OCI-LY7 (cell line): ENCODE data around the gene CLSTN1.

Experiments used
- EZH2phosphoT487 ChIP-seq: fragments of 200-600 bp; sonication (generic); IDR thresholded peaks from 2 replicates; pipeline ENCODE4 v1.6.1; 2018; ENCODE audit warnings: low read depth, borderline replicate concordance, mild to moderate bottlenecking, mixed run types, antibody characterized with exemption, low read length, moderate library complexity, mixed read lengths
- TF ChIP-seq, protein P1 (sequence below): fragments of 200-600 bp; sonication (generic); conservative IDR thresholded peaks from 2 replicates; pipeline ENCODE4 v1.5.1; 2014; ENCODE audit warnings: mild to moderate bottlenecking, antibody characterized with exemption, low read length, moderate library complexity, mixed read lengths

- TF ChIP-seq, protein P1, sequence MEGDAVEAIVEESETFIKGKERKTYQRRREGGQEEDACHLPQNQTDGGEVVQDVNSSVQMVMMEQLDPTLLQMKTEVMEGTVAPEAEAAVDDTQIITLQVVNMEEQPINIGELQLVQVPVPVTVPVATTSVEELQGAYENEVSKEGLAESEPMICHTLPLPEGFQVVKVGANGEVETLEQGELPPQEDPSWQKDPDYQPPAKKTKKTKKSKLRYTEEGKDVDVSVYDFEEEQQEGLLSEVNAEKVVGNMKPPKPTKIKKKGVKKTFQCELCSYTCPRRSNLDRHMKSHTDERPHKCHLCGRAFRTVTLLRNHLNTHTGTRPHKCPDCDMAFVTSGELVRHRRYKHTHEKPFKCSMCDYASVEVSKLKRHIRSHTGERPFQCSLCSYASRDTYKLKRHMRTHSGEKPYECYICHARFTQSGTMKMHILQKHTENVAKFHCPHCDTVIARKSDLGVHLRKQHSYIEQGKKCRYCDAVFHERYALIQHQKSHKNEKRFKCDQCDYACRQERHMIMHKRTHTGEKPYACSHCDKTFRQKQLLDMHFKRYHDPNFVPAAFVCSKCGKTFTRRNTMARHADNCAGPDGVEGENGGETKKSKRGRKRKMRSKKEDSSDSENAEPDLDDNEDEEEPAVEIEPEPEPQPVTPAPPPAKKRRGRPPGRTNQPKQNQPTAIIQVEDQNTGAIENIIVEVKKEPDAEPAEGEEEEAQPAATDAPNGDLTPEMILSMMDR = no peak
- no peak for TF ChIP-seq EZH2phosphoT487
Observed at GRCh38 chr1:9814619-9815018, 9.1 kb downstream of the CLSTN1 start.
